ENCODE data around the gene PPHLN1.
A peak's percentile ranks its signal among the peaks of the same experiment; 100 is the strongest.

PPHLN1 gene

DNA sequence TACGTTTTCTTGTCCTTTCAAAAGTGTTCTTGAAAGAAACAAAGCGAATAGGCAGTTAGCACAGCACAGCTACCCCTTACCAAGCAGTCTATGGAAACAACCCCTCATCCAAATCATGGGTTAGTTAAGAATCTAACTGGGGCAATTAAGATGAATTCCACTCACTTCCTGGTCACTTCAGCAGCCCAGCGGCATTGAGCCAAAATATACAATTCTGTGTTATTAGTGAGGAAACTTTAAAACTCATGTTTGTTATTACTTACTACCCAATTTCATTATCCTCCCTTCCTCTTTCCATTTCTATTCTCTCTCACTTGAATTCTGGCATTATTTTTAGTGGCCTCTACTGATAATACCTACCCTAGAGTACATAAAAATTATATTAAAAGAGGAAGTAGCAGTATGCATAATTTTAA is 121.4 kb downstream of the PPHLN1 start:
- TF ChIP-seq, protein P1, sequence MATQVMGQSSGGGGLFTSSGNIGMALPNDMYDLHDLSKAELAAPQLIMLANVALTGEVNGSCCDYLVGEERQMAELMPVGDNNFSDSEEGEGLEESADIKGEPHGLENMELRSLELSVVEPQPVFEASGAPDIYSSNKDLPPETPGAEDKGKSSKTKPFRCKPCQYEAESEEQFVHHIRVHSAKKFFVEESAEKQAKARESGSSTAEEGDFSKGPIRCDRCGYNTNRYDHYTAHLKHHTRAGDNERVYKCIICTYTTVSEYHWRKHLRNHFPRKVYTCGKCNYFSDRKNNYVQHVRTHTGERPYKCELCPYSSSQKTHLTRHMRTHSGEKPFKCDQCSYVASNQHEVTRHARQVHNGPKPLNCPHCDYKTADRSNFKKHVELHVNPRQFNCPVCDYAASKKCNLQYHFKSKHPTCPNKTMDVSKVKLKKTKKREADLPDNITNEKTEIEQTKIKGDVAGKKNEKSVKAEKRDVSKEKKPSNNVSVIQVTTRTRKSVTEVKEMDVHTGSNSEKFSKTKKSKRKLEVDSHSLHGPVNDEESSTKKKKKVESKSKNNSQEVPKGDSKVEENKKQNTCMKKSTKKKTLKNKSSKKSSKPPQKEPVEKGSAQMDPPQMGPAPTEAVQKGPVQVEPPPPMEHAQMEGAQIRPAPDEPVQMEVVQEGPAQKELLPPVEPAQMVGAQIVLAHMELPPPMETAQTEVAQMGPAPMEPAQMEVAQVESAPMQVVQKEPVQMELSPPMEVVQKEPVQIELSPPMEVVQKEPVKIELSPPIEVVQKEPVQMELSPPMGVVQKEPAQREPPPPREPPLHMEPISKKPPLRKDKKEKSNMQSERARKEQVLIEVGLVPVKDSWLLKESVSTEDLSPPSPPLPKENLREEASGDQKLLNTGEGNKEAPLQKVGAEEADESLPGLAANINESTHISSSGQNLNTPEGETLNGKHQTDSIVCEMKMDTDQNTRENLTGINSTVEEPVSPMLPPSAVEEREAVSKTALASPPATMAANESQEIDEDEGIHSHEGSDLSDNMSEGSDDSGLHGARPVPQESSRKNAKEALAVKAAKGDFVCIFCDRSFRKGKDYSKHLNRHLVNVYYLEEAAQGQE (IDR thresholded peaks at IDR 0.05; ENCODE audit: insufficient read depth in 1 of 2, low read depth in 2 of 2, low read length in 2 of 2), result peak in 1 of 2 experiments; percentile 59; a peak in 1 of 4 replicates
- TF ChIP-seq POLR2AphosphoS5 (IDR thresholded peaks at IDR 0.05; ENCODE audit: low read depth, low read length) (0 out of 2 replicates have a peak, but pooled peaks have one; percentile 25), SIN3A (IDR thresholded peaks at IDR 0.05; ENCODE audit: borderline replicate concordance, insufficient read depth, low read length) (0 out of 2 replicates have a peak, but pooled peaks have one; percentile 19), TAF1 (IDR thresholded peaks at IDR 0.05; ENCODE audit: borderline replicate concordance, insufficient read depth, low read length) (no peak)

- TF ChIP-seq, protein P1 (IDR thresholded peaks at IDR 0.05; ENCODE audit: insufficient read depth in 1 of 2, low read depth in 2 of 2, low read length in 2 of 2), result no peak
- TF ChIP-seq SIN3A (IDR thresholded peaks at IDR 0.05; ENCODE audit: borderline replicate concordance, insufficient read depth, low read length) (no peak), FOXP2 (optimal IDR thresholded peaks at IDR 0.05; ENCODE audit: borderline replicate concordance, extremely low read depth, extremely low read length, insufficient read depth) (no peak), POLR2AphosphoS5 (IDR thresholded peaks at IDR 0.05; ENCODE audit: low read depth, low read length) (no peak), TAF1 (IDR thresholded peaks at IDR 0.05; ENCODE audit: borderline replicate concordance, insufficient read depth, low read length) (no peak)
These were observed 122.9 kb downstream of the PPHLN1 start for GRCh38 chr12:42448841-42449240.

- TF ChIP-seq, protein P1 (IDR thresholded peaks at IDR 0.05; ENCODE audit: insufficient read depth in 1 of 2, low read depth in 2 of 2, low read length in 2 of 2), result no peak
- no peak for TF ChIP-seq TAF1 (IDR thresholded peaks at IDR 0.05; ENCODE audit: borderline replicate concordance, insufficient read depth, low read length)
- no peak for TF ChIP-seq FOXP2 (optimal IDR thresholded peaks at IDR 0.05; ENCODE audit: borderline replicate concordance, extremely low read depth, extremely low read length, insufficient read depth)
- TF ChIP-seq POLR2AphosphoS5 (IDR thresholded peaks at IDR 0.05; ENCODE audit: low read depth, low read length), result no peak
These were observed 124.3 kb downstream of the PPHLN1 start for GRCh38 chr12:42450248-42450647.

DNA sequence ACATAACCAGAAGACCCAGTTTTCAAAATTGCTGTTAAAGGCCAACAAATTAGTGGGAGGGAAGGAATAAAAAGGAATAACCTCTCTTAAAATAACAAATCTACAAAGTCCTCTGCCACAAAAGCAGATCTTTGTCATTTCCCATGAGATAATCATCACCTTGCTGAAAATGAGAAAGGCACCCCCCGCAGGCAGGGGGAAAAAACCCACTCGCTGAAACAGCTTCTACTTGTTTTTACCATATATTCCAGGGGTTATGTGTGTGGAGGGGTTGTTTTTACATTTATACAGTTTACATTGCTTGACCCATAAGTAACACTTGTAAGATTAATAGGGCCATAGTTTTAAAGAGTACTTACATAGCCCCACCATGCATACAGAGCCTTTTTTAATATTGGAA is 132.6 kb downstream of the PPHLN1 start:
- TF ChIP-seq, protein P1 (IDR thresholded peaks at IDR 0.05; ENCODE audit: insufficient read depth in 1 of 2, low read depth in 2 of 2, low read length in 2 of 2), result no peak
- TF ChIP-seq TAF1 (IDR thresholded peaks at IDR 0.05; ENCODE audit: borderline replicate concordance, insufficient read depth, low read length), result no peak
- TF ChIP-seq POLR2AphosphoS5 (IDR thresholded peaks at IDR 0.05; ENCODE audit: low read depth, low read length), result no peak
- no peak for TF ChIP-seq SIN3A (IDR thresholded peaks at IDR 0.05; ENCODE audit: borderline replicate concordance, insufficient read depth, low read length)

- TF ChIP-seq, protein P1 (IDR thresholded peaks at IDR 0.05; ENCODE audit: insufficient read depth in 1 of 2, low read depth in 2 of 2, low read length in 2 of 2), result no peak
- TF ChIP-seq FOXP2 (optimal IDR thresholded peaks at IDR 0.05; ENCODE audit: borderline replicate concordance, extremely low read depth, extremely low read length, insufficient read depth) (no peak), TAF1 (IDR thresholded peaks at IDR 0.05; ENCODE audit: borderline replicate concordance, insufficient read depth, low read length) (no peak), SIN3A (IDR thresholded peaks at IDR 0.05; ENCODE audit: borderline replicate concordance, insufficient read depth, low read length) (no peak), POLR2AphosphoS5 (IDR thresholded peaks at IDR 0.05; ENCODE audit: low read depth, low read length) (no peak)
These were observed 133.4 kb downstream of the PPHLN1 start for GRCh38 chr12:42459336-42459847.

All from PFSK-1 (cell line).